GM18951 (cell line): ENCODE measurements around the gene CHST13.

Experiments used
- POLR2A ChIP-seq: IDR thresholded peaks from 4 replicates; pipeline ENCODE4 v1.6.1; 2011; ENCODE audit warnings: mild to moderate bottlenecking; ENCODE audit not compliant: insufficient read length, insufficient read depth; ENCODE audit errors: extremely low read depth
- in situ Hi-C: fragments of 300-500 bp; cut with MboI; formaldehyde crosslinking; loops from one replicate; pipeline ENCODE4 v1.12.0; 2022; ENCODE audit warnings: low sequenced_read_pairs, mixed read lengths, inconsistent platforms; ENCODE audit not compliant: unreplicated experiment

Gene CHST13, protein sequence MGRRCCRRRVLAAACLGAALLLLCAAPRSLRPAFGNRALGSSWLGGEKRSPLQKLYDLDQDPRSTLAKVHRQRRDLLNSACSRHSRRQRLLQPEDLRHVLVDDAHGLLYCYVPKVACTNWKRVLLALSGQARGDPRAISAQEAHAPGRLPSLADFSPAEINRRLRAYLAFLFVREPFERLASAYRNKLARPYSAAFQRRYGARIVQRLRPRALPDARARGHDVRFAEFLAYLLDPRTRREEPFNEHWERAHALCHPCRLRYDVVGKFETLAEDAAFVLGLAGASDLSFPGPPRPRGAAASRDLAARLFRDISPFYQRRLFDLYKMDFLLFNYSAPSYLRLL

DNA sequence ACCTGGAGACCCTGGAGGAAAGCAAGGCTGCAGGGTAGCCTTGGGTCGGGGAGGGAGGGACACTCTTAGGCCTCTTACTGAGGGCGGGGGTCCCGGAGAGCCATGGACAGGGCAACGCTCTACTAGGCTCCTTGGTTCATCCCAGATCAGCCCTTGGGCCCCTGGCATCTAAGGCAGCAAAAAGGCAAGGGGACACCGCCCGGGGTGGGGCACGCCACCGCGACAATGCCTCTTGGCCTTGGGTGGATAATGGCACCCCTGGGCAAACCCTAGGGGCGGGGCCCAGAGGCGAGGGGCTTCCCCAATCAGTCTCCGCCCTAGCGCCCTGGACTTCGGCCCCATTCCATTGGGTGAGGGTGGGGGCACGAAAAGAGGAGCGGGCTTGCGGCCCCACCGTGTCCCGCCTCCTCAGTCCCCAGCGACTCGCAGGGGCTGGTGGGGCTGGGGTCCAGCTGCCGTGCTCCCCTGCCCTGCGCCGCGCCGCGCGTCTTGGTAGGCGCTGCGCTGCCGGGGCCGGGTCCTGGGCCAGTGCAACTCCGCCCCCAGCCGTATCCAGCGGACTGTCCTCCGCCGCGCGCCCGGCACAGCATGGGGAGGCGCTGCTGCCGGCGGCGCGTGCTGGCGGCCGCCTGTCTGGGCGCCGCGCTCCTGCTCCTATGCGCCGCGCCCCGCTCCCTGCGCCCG lies at the start of gene CHST13:
TSS of gene CHST13 (plus strand) at position 411 of the 684 bp plus-strand sequence. CDS start at position 589, 178 bp downstream.
- in situ Hi-C loops = no loop called here
- no peak for TF ChIP-seq POLR2A

GRCh38 chr3:126474498-126475412 lies 49.2 kb upstream of the CHST13 start:
- in situ Hi-C loops = no loop called here
- no peak for TF ChIP-seq POLR2A

GRCh38 chr3:126475413-126476114 lies 48.4 kb upstream of the CHST13 start, which contains the start of gene ZXDC:
TSS of gene ZXDC (minus strand) at chr3:126475891. CDS start at chr3:126475865, 26 bp downstream.
- in situ Hi-C loops = no loop called here
- TF ChIP-seq POLR2A = peak; percentile 95

- no peak for TF ChIP-seq POLR2A
- in situ Hi-C loops = no loop called here
Observed at GRCh38 chr3:126476166-126477060, 47.5 kb upstream of the CHST13 start.

DNA sequence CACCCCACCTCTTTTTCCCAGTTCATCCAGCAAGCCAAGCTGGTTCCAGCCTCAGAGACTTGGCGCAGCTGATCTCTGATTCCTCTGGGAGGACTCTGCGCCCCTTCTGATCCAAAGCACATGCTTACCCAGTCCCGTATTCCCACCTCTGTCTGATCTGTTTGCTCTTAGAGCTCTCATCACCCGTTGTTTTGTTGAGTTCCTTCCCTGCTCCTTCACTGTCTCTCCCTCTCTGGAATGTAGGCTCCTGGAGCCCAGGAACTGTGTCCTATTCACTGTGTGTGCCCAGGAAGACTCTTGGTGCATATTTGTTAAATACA lies 46.9 kb upstream of the CHST13 start:
- in situ Hi-C loops = no loop called here
- TF ChIP-seq POLR2A = no peak

DNA sequence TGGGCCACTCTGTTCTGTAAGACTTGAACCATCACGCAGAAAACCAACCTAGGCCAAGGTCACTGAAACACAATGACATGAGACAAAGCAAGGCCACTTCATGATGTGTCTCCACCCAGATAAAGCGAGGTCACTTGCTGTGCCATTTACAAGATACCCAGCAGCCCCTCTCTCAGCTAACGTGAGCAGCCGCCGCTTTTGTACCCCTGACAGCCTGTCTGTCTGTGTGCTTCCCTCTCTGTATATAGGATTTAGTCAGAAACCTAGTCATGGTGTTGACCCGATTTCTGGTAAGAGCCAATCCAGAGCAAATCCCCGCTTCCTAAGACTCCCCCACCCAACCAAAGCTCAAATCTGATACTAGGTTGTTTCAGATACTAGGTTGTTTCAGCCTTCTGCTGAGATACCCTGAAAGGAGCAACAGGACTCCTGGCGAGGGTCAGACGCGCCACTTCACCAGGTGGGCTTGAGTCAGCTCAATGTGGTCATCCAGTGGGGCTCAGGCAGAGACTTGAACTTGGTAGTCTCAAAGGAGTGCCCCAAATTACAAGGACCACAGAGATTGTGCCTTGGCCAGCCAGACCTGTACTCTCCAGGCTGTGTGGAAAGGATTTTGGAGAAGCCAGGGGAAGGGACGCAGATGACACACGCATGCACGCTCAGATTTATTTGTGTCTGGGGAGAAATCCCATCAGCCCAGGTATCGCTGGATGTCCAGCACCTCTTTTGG lies 45.2 kb upstream of the CHST13 start:
- in situ Hi-C loops = no loop called here

GRCh38 chr3:126479642-126480041 lies 44.3 kb upstream of the CHST13 start:
- in situ Hi-C loops = no loop called here
- no peak for TF ChIP-seq POLR2A

More for the DNA sequence above, 45.2 kb upstream of the CHST13 start:
- TF ChIP-seq POLR2A = no peak

DNA sequence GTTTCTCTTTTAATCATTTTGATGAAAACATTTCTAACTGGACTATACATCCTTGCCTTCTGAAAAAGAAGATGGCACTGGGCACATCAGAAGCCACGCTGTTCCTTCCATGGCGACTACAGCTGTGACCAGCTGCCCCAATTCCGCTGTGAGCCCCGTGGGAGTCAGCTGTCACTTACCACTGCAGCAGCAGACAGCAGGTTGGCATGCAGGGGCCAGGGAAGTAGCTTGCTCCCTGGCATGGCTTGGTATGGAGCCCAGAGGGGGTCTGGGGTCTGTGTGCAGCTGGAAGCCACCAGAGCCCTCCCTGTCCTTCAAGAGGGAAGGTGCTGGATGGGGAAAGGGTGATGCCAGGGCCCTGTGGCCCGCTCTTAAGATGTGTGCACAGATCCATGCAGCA lies 43.7 kb upstream of the CHST13 start:
- in situ Hi-C loops = no loop called here
- no peak for TF ChIP-seq POLR2A

- in situ Hi-C loops = no loop called here
- TF ChIP-seq POLR2A = no peak
Observed at GRCh38 chr3:126480861-126481260, 43.1 kb upstream of the CHST13 start.

- in situ Hi-C loops = no loop called here
- TF ChIP-seq POLR2A = no peak
Observed at GRCh38 chr3:126481808-126482502, 42.0 kb upstream of the CHST13 start.
